22Rv1 (cell line): ENCODE data around the gene CCDC6.

Source experiments
- H3K27ac ChIP-seq: fragments of 450-650 bp; 2 replicates; pipeline ENCODE4 v1.5.1; 2017
- ZFX ChIP-seq: fragments of 450-650 bp; IDR thresholded peaks from 2 replicates; pipeline ENCODE4 v1.6.1; 2017; ENCODE audit warnings: antibody characterized with exemption, borderline replicate concordance
- TF ChIP-seq, protein P1 (sequence below): fragments of 450-650 bp; IDR thresholded peaks from 2 replicates; pipeline ENCODE4 v1.5.1; 2017; ENCODE audit warnings: mild to moderate bottlenecking

The CCDC6 gene

GRCh38 chr10:59900048-59900727 is 6.2 kb downstream of the CCDC6 start:
- H3K27ac ChIP-seq, result no peak overlapping the region
- TF ChIP-seq, protein P1, sequence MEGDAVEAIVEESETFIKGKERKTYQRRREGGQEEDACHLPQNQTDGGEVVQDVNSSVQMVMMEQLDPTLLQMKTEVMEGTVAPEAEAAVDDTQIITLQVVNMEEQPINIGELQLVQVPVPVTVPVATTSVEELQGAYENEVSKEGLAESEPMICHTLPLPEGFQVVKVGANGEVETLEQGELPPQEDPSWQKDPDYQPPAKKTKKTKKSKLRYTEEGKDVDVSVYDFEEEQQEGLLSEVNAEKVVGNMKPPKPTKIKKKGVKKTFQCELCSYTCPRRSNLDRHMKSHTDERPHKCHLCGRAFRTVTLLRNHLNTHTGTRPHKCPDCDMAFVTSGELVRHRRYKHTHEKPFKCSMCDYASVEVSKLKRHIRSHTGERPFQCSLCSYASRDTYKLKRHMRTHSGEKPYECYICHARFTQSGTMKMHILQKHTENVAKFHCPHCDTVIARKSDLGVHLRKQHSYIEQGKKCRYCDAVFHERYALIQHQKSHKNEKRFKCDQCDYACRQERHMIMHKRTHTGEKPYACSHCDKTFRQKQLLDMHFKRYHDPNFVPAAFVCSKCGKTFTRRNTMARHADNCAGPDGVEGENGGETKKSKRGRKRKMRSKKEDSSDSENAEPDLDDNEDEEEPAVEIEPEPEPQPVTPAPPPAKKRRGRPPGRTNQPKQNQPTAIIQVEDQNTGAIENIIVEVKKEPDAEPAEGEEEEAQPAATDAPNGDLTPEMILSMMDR, result no peak
- no peak for TF ChIP-seq ZFX

- TF ChIP-seq ZFX, result no peak
- TF ChIP-seq, protein P1, result no peak
- H3K27ac ChIP-seq, result no peak overlapping the region
Measured at GRCh38 chr10:59898125-59898835, 8.1 kb downstream of the CCDC6 start.

GRCh38 chr10:59896191-59896590 is 10.2 kb downstream of the CCDC6 start:
- TF ChIP-seq ZFX, result no peak
- TF ChIP-seq, protein P1, result no peak
- H3K27ac ChIP-seq, result no peak overlapping the region

- TF ChIP-seq, protein P1, result no peak
- no peak for TF ChIP-seq ZFX
- no peak overlapping the region for H3K27ac ChIP-seq
Measured at GRCh38 chr10:59895629-59896116, 10.7 kb downstream of the CCDC6 start.

DNA sequence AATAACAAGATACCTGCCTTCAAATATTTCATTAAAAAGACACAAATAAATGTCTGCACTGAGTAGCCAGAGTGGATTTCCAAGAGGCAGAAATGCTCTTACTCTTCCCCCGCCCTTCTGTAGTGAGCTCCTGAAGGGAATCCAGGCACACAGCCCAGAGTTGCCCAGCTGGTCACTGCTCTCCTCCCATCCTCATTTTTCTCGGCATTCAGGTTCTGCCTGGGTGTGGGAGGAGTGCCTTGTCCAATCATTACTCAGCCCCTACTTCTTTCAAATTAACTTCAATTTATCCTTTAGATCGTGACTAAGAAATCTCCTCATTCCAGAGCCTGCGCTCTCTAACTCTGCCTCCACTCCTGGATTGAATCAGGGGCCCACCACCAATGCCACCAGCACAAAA is 12.2 kb downstream of the CCDC6 start:
- H3K27ac ChIP-seq, result no peak overlapping the region
- no peak for TF ChIP-seq ZFX
- TF ChIP-seq, protein P1, result no peak

DNA sequence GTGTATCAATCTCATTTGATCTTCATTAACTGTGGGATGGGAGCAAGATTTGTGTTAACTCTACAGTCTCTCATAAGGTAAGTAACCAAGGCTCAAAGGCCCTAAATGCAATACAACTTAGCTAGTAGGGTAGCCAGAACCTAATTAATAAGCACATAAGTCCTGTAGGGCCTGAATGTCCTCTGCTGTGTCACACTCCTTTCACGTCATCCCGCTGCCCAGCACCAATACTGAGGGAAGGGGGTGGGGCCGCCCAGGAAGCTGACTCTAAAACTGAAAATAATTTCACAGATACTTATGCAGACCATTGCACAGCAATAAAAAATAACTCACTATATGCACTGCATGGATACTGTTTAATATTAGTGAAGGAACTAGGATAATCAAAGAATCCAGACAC is 13.7 kb downstream of the CCDC6 start:
- H3K27ac ChIP-seq, result no peak overlapping the region

More for the DNA sequence above, 13.7 kb downstream of the CCDC6 start:
- no peak for TF ChIP-seq ZFX
- TF ChIP-seq, protein P1, result no peak
